GM04504 (cell line): ENCODE data around the gene VEZT.
"Not testable (repeated sequence)": the region's sequence is repeated elsewhere in the genome, so short reads cannot be mapped to it uniquely, and the experiment has no call there.

Source experiments
- DNase-seq: peaks from one replicate; pipeline ENCODE4 v3.0.0-alpha.2; 2012; ENCODE audit warnings: low read depth

Gene VEZT

GRCh38 chr12:95319694-95320331 lies 102.2 kb downstream of the VEZT start:
- DNase-seq: no peak

- DNase-seq: no peak
Measured at GRCh38 chr12:95321516-95322246, 104.1 kb downstream of the VEZT start.

- DNase-seq: peak; percentile 66
Measured at GRCh38 chr12:95322326-95322725, 104.7 kb downstream of the VEZT start.

- no peak for DNase-seq
Measured at GRCh38 chr12:95323212-95323611, 105.6 kb downstream of the VEZT start.

- not testable (repeated sequence) for DNase-seq
Measured at GRCh38 chr12:95324246-95324645, 106.6 kb downstream of the VEZT start.

- no peak for DNase-seq
Measured at GRCh38 chr12:95325501-95325900, 107.9 kb downstream of the VEZT start.

- DNase-seq: peak; percentile 32
Measured at GRCh38 chr12:95326445-95326844, 108.8 kb downstream of the VEZT start.

GRCh38 chr12:95326855-95327254 lies 109.2 kb downstream of the VEZT start:
- DNase-seq: no peak

- no peak for DNase-seq
Measured at GRCh38 chr12:95328708-95329107, 111.1 kb downstream of the VEZT start.

GRCh38 chr12:95335948-95336347 lies 118.3 kb downstream of the VEZT start:
- DNase-seq: no peak

- peak; percentile 80 for DNase-seq
Measured at GRCh38 chr12:95336387-95337067, 118.9 kb downstream of the VEZT start.

- DNase-seq: peak; percentile 75
Measured at GRCh38 chr12:95337146-95337545, 119.5 kb downstream of the VEZT start.

- no peak for DNase-seq
Measured at GRCh38 chr12:95339086-95339788, 121.6 kb downstream of the VEZT start.

- DNase-seq: no peak
Measured at GRCh38 chr12:95342008-95342407, 124.4 kb downstream of the VEZT start.

- no peak for DNase-seq
Measured at GRCh38 chr12:95343461-95344230, 126.0 kb downstream of the VEZT start.

- no peak for DNase-seq
Measured at GRCh38 chr12:95349291-95349690, 131.7 kb downstream of the VEZT start.

- no peak for DNase-seq
Measured at GRCh38 chr12:95351748-95352147, 134.1 kb downstream of the VEZT start.
